MCF 10A (cell line): ENCODE data around the gene FILIP1L. TPM values are rescaled to one million over a fixed set of nuclear protein-coding genes. Genes with fewer than 3 reads are reported as not detected.
A peak's percentile ranks its signal among the peaks of the same experiment; 100 is the strongest.

Experiments
- BruUV-seq: library from RNA; stranded (reverse); fragments of 400-500 nt; replicated peaks from 2 replicates; lab custom pipeline; 2021; lab: Mats Ljungman, UMichigan
- CTCF ChIA-PET: fragments of 300-600 bp; sonication (Branson Sonifier 250); formaldehyde crosslinking; extraction: SDS; loops from one replicate; lab custom pipeline; 2021; ENCODE audit warnings: antibody characterized with exemption, inconsistent platforms; lab: Yijun Ruan, JAX
- POLR2A ChIA-PET: fragments of 300-600, 350-650 bp; sonication (Branson Sonifier 250); formaldehyde crosslinking; extraction: SDS; loops from one replicate; lab custom pipeline; 2020; ENCODE audit warnings: antibody characterized with exemption, inconsistent platforms; lab: Yijun Ruan, JAX
- DNase-seq: peaks from one replicate; pipeline ENCODE4 v3.0.0-alpha.2; 2018; ENCODE audit not compliant: unreplicated experiment
- H3K27ac Mint-ChIP-seq: one replicate; pipeline ENCODE4 v1.8.0; 2022; ENCODE audit warnings: mild to moderate bottlenecking, low read depth, mixed read lengths; ENCODE audit not compliant: unreplicated experiment
- H3K27me3 Mint-ChIP-seq: one replicate; pipeline ENCODE4 v1.8.0; 2022; ENCODE audit warnings: mixed read lengths; ENCODE audit not compliant: insufficient read depth, unreplicated experiment
- H3K36me3 Mint-ChIP-seq: one replicate; pipeline ENCODE4 v1.8.0; 2022; ENCODE audit warnings: mild to moderate bottlenecking, moderate library complexity, mixed read lengths; ENCODE audit not compliant: insufficient read depth, unreplicated experiment
- H3K4me1 Mint-ChIP-seq: one replicate; pipeline ENCODE4 v1.8.0; 2022; ENCODE audit warnings: mixed read lengths; ENCODE audit not compliant: insufficient read depth, unreplicated experiment
- H3K4me3 Mint-ChIP-seq: one replicate; pipeline ENCODE4 v1.8.0; 2022; ENCODE audit warnings: mild to moderate bottlenecking, moderate library complexity, mixed read lengths; ENCODE audit not compliant: unreplicated experiment
- H3K9me3 Mint-ChIP-seq: one replicate; pipeline ENCODE4 v1.8.0; 2022; ENCODE audit warnings: mixed read lengths; ENCODE audit not compliant: unreplicated experiment
- CTCF ChIP-seq: fragments of 200-600 bp; IDR thresholded peaks from one replicate; pipeline ENCODE4 v1.8.0; 2022; ENCODE audit warnings: antibody characterized with exemption, mild to moderate bottlenecking; ENCODE audit not compliant: unreplicated experiment
- intact Hi-C: fragments of 100-400 bp; cut with micrococcal nuclease; formaldehyde crosslinking; loops from 2 replicates; pipeline ENCODE4 v1.14.1; 2022
- total RNA-seq: library from RNA; stranded (reverse); gene quantifications from 2 replicates; pipeline ENCODE4 v1.2.3, GENCODE V29; 2022

FILIP1L gene
- total RNA-seq, 1 experiment from 2014 or later = 2.4 TPM

GRCh38 chr3:100047455-100048141 is 66.7 kb downstream of the FILIP1L start:
- CTCF ChIA-PET = interaction anchor here (0.6 to 1.8 kb wide), 9 partner anchors 9 to 950 kb away, joined by 3 to 10 read pairs (median 3); no protein-coding TSS in a partner anchor
- no peaks in the 10 kb centered on the region for H3K27me3 Mint-ChIP-seq
- POLR2A ChIA-PET = interaction anchor here (0.5 to 1.5 kb wide), 16 partner anchors 8 to 627 kb away, joined by 3 to 6 read pairs (median 3); partner anchors contain the start of genes LNP1, TBC1D23 and TOMM70
- peak overlapping the region; percentile 22 for H3K4me3 Mint-ChIP-seq
- no TSS peak for BruUV-seq
- H3K36me3 Mint-ChIP-seq = no peaks in the 10 kb centered on the region
- H3K9me3 Mint-ChIP-seq = no peaks in the 10 kb centered on the region
- DNase-seq = peak; percentile 74
- peaks cover 44% of the 10 kb centered on the region for H3K4me1 Mint-ChIP-seq
- TF ChIP-seq CTCF = no peak
- peak overlapping the region; percentile 85 for H3K27ac Mint-ChIP-seq
- intact Hi-C loops = no loop called here

- BruUV-seq = no TSS peak
- peaks cover 1% of the 10 kb centered on the region for H3K36me3 Mint-ChIP-seq
- no peak for TF ChIP-seq CTCF
- ChIA-PET CTCF (interaction anchor here (0.6 to 1.8 kb wide), 3 partner anchors 9 to 203 kb away, joined by 3 to 10 read pairs (median 6); no protein-coding TSS in a partner anchor), POLR2A (interaction anchor here (0.7 to 1.5 kb wide), 12 partner anchors 9 to 354 kb away, joined by 3 to 6 read pairs (median 3); partner anchors contain the start of genes LNP1 and TOMM70)
- H3K4me1 Mint-ChIP-seq = peaks cover 48% of the 10 kb centered on the region
- intact Hi-C loops = no loop called here
- peak overlapping the region; percentile 22 for H3K4me3 Mint-ChIP-seq
- DNase-seq = no peak
- no peaks in the 10 kb centered on the region for H3K27me3 Mint-ChIP-seq
- no peaks in the 10 kb centered on the region for H3K9me3 Mint-ChIP-seq
- H3K27ac Mint-ChIP-seq = peak overlapping the region; percentile 85
These were observed 67.3 kb downstream of the FILIP1L start for GRCh38 chr3:100046986-100047385.

GRCh38 chr3:100045696-100046095 is 68.6 kb downstream of the FILIP1L start:
- TF ChIP-seq CTCF = no peak
- Mint-ChIP-seq H3K27me3 (no peaks in the 10 kb centered on the region), H3K27ac (peak overlapping the region; percentile 85), H3K9me3 (no peaks in the 10 kb centered on the region), H3K4me1 (peaks cover 61% of the 10 kb centered on the region), H3K4me3 (no peak overlapping the region), H3K36me3 (peaks cover 6% of the 10 kb centered on the region)
- CTCF ChIA-PET = interaction anchor here (0.8 to 1.9 kb wide), 4 partner anchors 23 to 213 kb away, joined by 3 to 13 read pairs (median 6); no protein-coding TSS in a partner anchor
- POLR2A ChIA-PET = interaction anchor here (0.6 to 2.8 kb wide), 7 partner anchors 13 to 226 kb away, joined by 3 to 12 read pairs (median 3); no protein-coding TSS in a partner anchor
- peak; percentile 55 for DNase-seq
- intact Hi-C loops = no loop called here
- BruUV-seq = no TSS peak

- intact Hi-C loops = loop anchor here (5.0 kb wide), 1 partner anchor 42 kb away; no protein-coding TSS in a partner anchor
- H3K36me3 Mint-ChIP-seq = peaks cover 12% of the 10 kb centered on the region
- no peaks in the 10 kb centered on the region for H3K9me3 Mint-ChIP-seq
- no peak overlapping the region for H3K4me3 Mint-ChIP-seq
- no peak for TF ChIP-seq CTCF
- H3K27me3 Mint-ChIP-seq = no peaks in the 10 kb centered on the region
- ChIA-PET CTCF (interaction anchor here (1.0 to 1.7 kb wide), 3 partner anchors 12 to 114 kb away, joined by 3 to 10 read pairs (median 3); no protein-coding TSS in a partner anchor), POLR2A (interaction anchor here (0.9 to 2.8 kb wide), 5 partner anchors 11 to 143 kb away, joined by 3 to 12 read pairs (median 3); no protein-coding TSS in a partner anchor)
- H3K4me1 Mint-ChIP-seq = peaks cover 70% of the 10 kb centered on the region
- BruUV-seq = no TSS peak
- no peak overlapping the region for H3K27ac Mint-ChIP-seq
- no peak for DNase-seq
These were observed 69.9 kb downstream of the FILIP1L start for GRCh38 chr3:100044369-100044768.
